OCI-M1 (cell line): ENCODE results near the gene MON1A.
"Not testable (repeated sequence)": the region's sequence is repeated elsewhere in the genome, so short reads cannot be mapped to it uniquely, and the experiment has no call there.

Experiments
- DNase-seq: peaks from one replicate; lab custom pipeline; 2025; lab: John Stamatoyannopoulos, UW

The MON1A gene

GRCh38 chr3:49917806-49918590 lies 11.6 kb downstream of the MON1A start:
- not testable (repeated sequence) for DNase-seq

DNA sequence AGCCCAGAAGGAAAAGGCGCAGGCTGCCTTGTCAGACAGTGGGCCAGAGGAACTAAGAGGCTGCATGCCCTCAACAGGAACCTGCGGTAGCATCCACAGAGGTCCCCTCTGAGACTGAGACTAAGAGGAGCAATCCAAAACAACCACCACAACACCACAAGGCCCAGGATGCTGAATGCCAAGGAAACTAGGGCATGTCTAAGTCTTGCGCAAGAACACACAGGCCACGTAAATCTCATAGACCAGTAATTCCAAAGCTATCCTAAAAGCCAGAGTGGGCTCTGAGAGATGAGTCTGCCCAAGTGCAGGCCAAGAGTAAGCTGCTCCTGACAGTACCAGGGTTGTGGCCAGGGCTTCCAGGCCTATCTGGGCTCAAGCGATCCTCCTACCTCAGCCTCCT lies 12.9 kb downstream of the MON1A start:
- no peak for DNase-seq

DNA sequence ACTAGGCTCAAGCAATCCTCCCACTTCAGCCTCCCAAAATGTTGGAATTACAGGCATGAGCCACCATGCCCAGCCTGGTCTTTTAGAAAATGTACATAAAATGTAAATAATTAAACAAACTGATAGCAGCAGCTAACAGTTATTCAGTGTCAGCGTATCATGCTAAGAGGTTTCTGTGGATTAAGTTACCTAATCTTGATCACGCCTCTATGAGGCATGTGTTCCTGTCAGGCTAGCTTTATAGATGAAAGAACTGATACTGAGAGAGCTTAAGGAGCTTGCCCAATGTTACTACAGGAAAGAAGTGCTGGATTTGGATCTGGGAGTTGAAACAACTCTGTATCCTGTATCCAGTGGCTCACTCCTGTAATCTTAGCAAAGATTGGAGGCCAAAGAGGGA lies 14.7 kb downstream of the MON1A start:
- DNase-seq, result no peak

GRCh38 chr3:49912881-49913281 lies 16.7 kb downstream of the MON1A start:
- DNase-seq, result no peak

DNA sequence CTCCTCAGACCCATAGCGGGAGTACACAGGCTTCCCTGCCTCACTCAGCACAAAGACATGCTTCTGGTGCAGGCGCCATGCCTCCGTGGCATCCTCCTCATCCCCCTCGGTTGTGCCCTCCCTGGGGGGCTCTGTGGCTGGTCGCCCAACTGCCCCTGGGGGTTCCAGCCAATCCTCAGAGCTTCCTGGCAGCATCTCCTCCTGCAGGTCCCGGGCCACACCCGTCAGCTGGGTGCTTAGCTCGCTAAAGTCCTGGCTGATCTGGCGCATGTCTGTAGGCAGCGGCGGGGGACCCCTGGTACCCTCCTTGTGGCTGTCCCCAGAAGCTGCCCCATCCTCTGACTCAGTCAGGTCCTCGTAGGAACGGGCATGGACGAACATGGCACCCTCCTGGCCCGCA lies 18.0 kb downstream of the MON1A start:
- no peak for DNase-seq

DNA sequence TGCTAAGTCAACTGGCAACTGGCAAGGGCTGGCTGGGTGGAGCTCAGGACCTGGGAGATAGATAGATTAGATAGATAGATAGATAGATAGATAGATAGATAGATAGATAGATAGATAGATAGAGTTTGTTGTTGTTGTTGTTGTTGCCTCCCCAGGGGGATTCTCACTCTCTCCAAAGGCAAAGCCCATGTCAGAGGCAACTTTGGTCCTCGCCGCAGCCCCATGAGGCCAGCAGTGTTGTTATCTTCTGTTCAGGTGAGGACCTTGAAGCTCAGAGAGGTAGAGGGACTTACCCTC lies 18.5 kb downstream of the MON1A start:
- no peak for DNase-seq

GRCh38 chr3:49910409-49911123 lies 19.0 kb downstream of the MON1A start:
- no peak for DNase-seq

- DNase-seq, result peak; percentile 17
These were observed 21.0 kb downstream of the MON1A start for GRCh38 chr3:49908373-49909199.

GRCh38 chr3:49906073-49906743 lies 23.4 kb downstream of the MON1A start:
- peak; percentile 62 for DNase-seq

GRCh38 chr3:49904448-49904847 lies 25.2 kb downstream of the MON1A start:
- DNase-seq, result not testable (repeated sequence)

DNA sequence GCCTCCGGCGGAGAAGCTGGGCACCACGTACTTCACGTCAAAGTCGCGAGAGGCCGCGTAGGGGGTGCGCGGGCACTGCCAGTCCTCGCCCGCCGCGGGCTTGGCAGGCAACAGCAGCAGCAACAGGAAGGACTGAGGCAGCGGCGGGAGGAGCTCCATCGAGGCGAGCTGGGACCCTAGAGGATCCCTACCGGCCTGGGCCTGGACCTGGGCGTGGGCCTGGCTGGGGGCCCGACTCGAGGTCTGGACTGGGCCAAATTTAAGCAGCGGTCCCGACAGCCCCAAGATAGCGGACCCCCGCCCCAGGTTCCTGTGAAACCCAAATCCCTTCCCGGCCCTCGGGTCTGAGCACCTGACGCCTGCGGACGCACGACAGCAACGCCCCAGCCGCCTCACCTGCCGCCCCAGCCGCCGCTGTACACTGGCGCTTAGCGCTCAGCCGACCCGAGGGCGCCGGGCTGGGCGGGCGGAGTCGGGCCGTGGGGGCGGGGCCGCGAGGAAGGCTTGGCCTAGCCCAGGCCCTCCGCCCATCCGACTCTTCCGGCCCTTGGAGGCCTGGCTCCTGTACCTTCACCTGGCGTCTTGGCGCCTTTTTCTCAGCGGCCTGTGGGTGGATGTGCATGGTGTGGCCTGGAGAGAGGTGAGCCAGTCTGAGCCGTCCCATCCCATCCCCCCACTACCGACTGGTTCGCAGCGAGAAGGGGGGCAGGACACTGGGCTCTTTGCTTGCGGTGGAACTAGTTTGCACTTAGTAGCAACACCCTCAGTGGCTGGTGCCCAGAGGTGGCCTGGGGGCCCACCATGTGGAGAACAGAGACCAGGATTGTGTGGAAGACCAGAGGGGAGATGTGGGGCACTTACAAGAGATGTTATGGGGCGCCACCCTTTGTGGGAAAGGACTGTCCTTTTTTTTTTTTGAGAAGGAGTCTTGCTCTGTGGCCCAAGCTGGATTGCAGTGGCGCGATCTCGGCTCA lies 25.9 kb downstream of the MON1A start, which contains the start of gene MST1R:
Gene MST1R (minus strand): TSS at position 423 of the 974 bp plus-strand sequence. CDS start 264 bp downstream, at position 159.
- DNase-seq, result peak; percentile 53

DNA sequence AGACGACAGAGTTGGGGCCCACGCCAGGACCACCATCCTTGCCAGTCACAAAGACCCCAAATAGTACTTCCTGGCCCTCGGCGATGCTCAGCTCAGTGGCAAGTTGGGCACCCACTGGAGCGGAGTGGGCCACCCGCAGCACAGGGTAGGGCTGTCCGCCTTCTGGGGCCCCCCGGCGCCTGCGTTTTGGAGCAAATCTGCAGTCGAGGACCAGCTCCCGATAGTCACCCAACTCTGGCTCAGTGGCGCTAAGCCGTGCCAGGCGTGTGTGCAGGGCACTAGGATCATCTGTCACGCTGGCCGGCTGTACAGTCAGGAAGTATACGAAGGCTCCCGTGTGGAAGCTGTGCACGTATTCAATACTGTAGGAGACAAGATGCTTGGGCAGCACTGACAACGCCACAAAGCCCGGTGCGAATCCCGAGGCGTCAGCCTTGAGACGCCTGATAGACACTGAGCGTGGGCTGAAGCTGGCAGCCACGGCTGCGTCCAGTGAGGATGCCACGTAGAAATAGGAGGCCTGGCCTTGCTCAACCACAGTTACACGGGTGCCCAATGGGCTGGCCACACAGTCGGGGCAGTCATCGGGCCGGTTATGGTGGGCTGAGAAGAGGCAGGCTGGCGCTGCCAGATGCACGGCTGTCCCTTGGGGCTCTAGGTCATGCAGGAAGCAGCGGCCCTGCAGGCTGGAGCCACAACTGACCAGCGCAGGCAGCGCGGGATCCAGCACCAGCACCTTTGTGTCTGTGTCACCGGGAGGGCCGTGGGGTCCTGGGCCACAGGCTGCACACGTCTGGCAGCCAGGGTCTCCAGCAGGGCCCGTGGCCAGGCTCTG lies 26.9 kb downstream of the MON1A start:
- DNase-seq, result no peak

- DNase-seq, result no peak
These were observed 28.0 kb downstream of the MON1A start for GRCh38 chr3:49901366-49902339.

DNA sequence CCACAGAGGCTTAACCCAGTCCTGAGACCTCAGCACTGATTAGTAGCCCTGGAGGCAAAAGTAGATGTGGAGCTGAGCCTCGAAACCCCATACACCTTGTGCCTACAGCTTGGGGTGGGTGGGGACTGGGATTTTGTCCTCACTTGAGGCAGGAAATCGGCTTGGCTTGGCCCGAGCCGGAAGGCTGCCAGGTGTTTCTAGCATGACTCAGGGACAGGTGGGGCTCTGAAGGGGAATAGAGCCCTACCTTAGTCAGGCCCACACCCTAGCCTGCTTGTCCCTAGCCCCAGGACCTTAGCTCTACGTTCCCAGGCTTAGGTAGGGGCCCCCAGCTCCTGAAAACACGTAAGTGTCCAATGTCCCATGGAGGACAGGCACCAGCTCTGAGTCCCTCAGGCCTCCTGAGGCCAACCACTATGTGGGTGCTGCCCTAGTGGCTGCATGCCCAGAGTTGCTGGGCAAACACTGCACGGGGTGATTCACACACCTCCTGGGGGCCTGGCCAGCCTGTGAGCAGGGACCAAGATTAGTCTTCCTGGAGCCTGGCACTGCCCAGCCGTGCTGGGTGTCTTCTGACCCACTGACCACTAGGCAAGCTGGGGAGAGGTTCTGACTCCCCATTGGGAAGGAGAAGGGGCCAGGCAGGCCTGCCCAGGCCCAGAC lies 29.0 kb downstream of the MON1A start:
- no peak for DNase-seq

DNA sequence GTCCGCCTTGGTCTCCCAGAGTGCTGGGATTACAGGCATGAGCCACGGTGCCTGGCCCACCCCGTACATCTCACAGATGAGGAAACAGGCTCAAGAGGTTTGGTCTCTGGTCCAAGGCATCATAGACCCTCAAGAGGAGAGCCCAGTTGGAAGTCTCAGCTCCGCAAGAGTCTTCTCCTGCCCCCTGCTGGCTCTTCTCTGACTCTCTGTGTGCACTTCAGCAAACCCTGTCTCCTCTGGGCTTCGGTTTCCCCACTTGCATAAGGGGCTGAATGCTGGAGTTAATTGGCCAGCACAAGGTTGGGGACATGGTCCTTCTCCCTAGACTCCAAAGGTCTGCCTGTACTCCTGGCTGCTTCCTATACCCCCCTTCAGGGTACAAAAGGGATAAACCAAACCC lies 29.8 kb downstream of the MON1A start:
- DNase-seq, result peak; percentile 31

GRCh38 chr3:49898991-49899390 lies 30.6 kb downstream of the MON1A start:
- no peak for DNase-seq

GRCh38 chr3:49896345-49896744 lies 33.3 kb downstream of the MON1A start:
- DNase-seq, result no peak

GRCh38 chr3:49895791-49896190 lies 33.8 kb downstream of the MON1A start:
- no peak for DNase-seq
